NK-92 treated with Interleukin-12 subunit alpha and Interleukin-12 subunit beta, amount 100 ng/mL, for 24 hours (cell line): ENCODE results near the gene HOXC11.

Experiments
- DNase-seq: peaks from one replicate; lab custom pipeline; 2025; lab: John Stamatoyannopoulos, UW

The HOXC11 gene

DNA sequence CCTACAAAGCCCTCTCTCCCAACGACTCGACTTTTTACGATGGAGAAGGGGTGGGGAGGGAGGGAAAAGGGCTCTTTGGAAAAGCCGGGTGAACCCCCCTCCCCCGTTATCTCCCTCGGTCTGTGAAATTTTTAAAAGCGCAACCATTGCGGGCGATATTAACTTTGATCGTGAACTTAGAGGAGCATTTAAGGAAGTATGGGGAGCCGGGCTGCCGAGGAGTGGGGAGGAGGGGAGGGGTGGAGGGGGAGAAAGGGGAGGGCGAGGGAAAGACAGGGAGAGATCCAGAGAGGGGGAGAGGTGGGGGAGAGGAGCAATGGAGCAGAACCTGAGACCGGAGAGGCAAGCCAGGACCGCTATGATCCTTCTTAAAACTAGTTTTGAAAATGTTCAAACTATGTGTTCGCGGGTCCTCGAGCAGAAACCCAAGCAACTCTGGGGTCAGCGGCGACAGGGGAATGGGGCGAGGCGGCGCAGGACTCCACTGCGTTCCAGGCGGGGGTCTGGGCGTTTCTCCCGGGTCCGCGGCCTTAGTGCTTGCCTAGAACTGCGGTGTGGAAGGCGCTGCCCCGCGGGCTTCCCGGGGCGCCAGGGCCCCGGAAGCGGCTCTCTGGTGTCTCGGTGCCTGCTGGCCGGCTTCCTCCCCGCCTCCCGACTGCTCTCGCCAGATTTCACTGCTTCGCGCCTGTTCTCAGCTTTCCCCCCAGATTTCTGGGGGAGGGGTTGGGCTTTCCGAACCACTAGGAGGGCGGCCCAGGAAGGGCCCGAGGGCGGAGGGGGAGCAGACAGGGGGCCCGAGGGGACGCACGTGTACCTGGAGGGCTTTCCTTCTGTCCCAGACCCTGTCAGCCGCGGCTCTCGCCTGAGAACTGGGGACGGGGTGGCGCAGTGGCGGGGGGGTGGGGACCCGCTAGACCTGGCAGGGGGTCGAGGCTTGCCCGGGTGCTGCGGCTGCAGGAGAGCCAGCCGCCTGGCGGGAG, 1.4 kb downstream of the HOXC11 start, which contains the start of gene HOTAIR:
Gene HOTAIR, minus strand, starts transcription at position 871 of the 980 bp plus-strand sequence.
- DNase-seq = no peak

- no peak for DNase-seq
Measured at GRCh38 chr12:53975064-53975471, 2.1 kb downstream of the HOXC11 start.

DNA sequence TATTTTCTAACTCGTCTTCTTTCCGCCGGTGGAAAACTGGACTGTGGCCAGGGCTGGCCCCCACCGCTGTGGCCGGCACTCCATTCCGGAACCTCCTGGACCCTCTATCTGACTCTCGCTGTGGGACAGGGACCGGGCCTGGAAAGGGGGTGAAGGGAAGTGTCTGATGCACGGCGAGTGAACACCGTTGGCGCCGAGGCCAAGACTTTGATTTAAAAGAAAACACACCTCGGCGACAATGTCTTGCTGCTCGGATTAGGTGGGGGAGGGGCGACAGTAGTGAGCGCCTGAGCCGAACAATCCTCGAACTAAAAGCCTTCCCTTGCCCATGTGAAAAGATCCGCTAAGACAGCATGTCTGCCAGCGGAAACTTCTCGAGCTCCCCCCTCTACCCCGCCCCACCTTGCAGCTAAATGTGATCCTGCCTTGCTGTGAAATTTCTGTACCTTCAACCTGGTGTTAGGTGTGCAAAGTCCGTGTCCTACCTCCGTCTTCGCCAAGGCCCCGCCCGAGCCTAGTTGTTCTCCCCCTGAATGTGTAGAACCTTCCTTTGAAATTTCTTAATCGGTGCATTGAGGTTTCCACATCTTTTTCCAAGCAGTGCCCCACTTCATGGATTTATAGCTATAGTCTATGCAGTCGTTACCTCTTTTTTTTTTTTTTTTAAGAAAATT, 2.7 kb downstream of the HOXC11 start:
- no peak for DNase-seq

GRCh38 chr12:53976172-53976822, 3.4 kb downstream of the HOXC11 start:
- DNase-seq = no peak

DNA sequence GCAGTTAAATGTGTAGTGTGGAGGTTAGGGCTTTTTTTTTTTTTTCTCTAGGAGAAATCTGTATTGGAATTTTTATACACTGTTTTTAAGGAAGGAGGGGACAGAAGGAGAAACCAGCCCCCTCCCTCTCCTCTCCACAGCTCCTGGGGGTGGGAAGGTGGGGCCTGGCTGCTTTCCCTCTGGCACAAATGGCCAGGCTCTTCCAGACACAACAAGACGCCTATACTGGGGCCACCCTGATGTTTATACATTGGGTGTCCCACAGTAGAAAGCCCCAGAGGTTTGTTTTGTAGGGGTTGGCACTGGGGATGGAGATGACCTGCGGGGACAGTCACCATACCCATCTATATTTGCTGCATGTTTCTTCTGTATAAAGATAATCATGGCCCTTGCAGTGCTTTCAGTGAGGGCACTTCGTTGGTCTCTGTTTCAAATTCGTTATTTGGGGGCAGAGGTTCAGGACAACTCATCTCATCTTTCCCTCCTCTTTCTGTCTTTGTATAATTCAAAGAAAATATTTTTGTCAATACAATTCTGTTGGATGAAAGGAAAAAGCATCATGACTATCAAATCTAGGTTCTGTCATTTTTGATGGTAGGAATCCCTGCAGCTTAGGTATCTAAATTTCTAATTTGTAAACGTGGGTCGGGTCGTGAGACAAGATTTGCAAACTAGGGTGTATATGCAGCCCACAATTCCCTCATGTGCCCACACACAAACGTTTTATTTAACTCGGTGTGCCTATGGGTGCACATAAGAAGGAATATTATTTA, 4.1 kb downstream of the HOXC11 start:
- DNase-seq = no peak

DNA sequence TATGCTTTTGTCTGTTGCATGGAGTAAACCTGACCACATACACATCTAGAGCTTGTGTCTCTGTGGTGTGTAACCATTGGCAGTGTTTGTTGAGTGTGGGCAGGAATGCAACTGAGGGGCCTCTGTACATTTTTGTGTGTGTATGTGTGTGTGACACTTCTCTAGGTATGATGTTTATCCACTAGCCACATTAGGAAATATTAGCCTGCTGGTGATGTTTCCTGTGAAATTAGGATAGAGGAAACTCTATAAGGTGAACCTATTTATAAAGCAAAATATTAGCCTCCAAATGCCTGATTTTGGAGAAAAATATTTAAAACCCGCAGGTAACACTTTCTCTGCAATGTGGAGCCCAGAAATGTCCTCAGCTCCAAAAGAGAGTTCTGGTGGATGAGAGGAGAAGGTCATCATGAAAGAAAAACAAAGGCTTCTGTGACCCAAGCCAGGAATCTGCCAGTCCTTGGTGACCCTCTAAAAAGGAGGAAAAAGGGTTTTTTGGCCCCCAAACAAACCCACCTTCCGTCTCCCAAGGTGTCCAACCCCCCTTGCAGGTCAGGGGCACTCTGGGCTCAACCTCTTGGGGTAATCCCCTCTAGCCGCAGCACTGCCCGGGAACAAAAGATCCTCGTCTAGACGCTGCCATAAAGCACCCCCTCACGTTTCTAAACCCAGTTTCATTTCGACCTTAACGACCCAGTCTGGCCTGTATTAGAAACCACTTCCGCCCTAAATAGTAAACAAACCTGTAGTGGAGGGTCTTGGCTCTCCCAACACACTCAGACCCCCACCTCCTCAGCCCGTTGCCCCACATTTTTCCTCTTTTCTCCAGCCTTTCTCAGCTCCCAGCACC, 4.9 kb downstream of the HOXC11 start:
- DNase-seq = no peak

DNA sequence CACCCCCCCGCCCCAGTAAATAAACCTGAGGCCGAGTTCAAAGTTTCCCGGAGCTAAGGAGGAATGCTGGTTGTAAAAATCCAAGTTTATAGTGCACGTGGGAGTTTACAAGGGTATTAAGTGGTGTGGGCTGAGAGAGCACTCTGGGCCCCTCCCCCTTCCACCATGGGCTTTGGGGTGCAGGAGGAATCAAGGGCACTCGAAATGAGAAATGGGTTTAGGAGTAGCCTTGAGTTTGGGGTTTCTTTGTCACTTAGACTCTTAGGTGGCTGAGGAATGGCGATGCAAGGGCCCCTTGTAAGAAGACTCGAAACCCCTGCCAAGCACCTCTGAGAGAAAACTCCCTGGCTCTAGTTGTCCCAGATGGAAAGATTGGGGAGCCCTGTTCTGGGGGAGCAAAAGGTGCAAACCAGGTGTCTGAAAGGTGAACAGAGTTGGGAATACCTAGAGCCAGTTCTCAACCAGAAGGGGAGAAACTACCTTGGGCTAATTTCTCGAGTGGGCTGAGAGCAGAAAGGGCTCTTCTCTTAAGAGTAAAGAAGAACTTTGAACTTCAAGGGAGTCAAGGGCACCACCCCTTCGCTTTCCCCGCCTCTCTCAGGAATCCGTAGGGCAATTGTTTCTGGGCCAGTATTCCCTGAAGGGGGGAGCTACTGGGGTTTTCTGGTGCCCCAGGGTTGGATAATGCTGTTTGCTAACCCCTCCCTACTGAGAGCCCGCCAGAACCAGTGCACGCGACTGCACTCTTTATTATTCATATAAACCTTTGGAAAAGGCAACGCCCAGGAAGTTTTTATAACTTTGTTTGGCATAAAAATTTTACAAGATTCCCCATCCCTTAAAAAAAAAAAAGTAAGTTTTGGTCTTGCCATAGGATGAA, 5.8 kb downstream of the HOXC11 start:
- DNase-seq = no peak

DNA sequence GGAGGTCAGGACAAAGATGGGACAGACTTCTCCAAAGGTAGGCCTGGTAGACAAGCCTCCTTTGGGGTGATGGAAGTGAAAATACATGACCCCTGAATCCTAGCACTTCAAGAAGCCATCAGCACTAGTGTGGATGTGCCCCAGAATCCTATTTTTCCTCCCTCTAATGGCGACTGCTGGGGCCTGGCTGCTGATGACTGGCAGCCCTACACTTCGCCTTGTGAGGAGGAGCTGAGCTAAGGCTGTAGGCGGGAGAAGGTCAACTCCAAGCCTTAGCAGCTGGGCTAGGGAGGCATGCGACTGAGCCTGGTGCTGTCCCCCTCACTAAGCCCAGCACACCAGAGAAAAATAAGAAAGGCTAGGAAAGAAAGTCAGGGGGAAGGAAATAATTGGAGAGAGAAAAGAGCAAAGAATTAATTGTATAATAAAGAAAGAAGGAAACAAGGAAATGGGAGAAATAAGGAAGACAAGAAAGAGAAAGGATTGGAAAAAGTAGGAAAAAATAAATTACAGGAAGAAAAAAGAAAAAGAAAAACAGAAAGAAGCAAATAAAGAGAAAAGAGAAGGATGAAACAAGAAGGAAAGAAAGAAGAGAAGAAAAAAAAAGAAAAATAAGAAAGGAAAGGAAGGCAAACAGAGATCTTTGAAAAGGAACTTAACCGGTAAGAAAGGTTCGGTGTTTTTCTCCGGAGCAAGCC, 7.3 kb downstream of the HOXC11 start:
- DNase-seq = no peak

DNA sequence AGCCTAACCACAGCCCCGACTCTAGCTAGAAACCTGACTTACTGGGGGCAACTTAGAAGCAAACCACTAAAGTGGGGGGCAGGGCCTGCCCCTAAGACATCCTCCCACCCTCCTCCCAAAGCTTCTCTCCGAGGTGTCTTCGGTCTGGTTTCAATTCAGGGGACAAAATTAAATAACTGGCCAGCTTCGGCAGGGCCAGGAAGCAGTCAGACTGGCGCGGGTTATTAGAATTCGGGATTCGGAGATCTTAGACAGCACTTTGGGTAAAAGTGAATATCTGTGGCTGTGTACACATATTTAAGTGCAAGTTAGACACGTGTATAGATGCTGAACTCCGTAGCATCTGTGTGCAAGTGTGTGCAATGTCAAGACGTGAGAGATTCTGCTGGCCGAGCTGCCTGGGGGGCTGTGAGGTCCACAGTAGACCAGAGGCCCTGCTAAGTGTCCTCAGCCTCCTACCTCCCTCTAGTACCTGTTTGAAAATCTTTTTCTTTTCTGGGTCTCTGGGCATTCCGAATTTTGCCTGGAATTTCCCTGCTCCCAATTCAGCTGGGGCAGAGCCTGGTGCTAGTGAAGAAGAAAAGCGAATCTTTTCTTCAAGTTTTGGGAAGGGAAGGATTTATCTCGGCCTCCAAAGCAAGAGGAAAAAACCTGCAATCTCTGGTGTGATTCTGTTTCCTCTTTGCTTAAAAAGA, 8.0 kb downstream of the HOXC11 start:
- no peak for DNase-seq

DNA sequence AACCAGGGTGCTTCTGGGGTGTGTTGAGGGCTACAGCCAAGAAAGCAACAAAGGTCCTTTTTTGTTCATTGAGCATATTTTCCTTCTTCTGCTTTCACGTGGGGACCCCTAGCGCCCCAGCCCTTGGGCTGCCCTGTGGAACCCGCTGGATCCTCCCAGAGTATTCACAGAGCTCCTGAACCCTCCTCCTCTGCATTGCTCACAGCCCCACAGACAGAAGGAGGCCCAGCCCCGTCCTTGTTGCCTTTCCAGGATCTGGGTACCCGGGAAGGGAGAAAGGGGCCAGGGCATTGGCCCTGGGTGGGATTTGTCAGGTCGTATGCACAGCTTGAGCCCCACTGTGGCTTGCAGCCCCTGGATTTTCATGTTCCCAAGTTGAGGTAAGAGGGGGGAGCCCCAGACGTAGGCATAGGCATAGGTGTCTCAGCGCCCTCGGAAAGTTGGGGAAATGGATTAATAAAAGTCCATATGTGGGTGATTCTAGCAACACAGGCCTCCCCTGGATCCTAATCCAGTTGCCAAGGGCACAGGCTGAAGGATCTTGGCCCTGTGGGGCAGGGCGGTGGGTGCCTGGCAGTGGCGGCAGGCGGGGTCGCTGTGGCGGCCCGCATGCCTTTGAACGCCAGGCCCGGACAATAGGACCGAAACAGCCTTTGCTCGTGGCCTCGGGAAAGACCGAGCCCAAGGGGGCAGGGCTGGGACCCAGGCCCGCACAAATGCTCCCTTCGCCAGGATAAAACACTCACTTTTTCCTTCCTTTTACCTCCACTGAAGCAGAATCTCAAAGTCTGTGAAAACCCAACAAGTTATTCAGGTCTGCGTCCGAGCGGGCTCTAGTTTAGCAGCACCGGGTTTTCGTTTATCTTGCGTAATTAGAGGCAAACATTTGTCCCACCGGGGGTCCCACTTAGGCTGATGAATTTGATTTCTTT, 9.0 kb downstream of the HOXC11 start:
- DNase-seq = no peak

- no peak for DNase-seq
Measured at GRCh38 chr12:53982648-53983567, 10.0 kb downstream of the HOXC11 start.

DNA sequence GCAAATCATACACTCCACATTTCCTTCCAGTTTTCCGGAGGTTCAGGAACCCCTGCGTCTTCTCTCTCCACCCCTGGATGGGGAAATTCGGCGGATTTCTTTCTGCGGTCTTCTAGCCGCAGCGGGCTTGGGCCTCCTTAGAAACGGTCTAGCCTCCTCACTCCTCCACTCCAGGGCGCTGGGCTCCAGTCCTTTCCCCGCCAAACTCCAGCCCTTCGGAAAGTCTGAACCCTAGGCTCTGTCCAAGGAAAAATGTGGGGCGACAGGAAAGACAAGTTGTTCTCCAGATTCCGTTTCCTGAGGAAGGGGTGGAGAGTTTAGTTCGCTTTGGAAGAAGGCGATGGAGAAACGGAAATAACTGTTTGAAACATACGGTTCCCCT, 10.6 kb downstream of the HOXC11 start:
- DNase-seq = no peak

- no peak for DNase-seq
Measured at GRCh38 chr12:53983950-53984572, 11.1 kb downstream of the HOXC11 start.

GRCh38 chr12:53984901-53985691, 12.2 kb downstream of the HOXC11 start, which contains the start of gene HOXC10:
HOXC10 (plus strand) TSS chr12:53985146; CDS start chr12:53985260, 114 bp downstream.
- DNase-seq = no peak

DNA sequence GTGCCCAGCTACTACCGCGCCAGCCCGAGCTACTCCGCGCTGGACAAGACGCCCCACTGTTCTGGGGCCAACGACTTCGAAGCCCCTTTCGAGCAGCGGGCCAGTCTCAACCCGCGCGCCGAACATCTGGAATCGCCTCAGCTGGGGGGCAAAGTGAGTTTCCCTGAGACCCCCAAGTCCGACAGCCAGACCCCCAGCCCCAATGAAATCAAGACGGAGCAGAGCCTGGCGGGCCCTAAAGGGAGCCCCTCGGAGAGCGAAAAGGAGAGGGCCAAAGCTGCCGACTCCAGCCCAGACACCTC, 12.7 kb downstream of the HOXC11 start:
- no peak for DNase-seq
